Aorta (tissue), 5 donors: ENCODE measurements around the gene UBA1. TPM values are rescaled to one million over a fixed set of nuclear protein-coding genes. Genes with fewer than 3 reads are reported as not detected.

Source experiments
- ATAC-seq: fragments of 200-7000 bp; cut with Tn5 transposase; one replicate; pipeline ENCODE4 v1.9.1; 2022; ENCODE audit warnings: moderate library complexity; ENCODE audit not compliant: low FRiP score
- DNase-seq, 2 donors: peaks; one replicate each; pipeline ENCODE4 v3.0.0-alpha.2; 2020
- H3K27ac ChIP-seq, 2 donors: one replicate each; pipeline ENCODE4 v1.5.1; 2013; ENCODE audit warnings: low read length in 2 of 2, mild to moderate bottlenecking in 2 of 2, moderate library complexity in 2 of 2, control low read depth in 1 of 2, inconsistent platforms in 1 of 2, low read depth in 1 of 2
- H3K27me3 ChIP-seq, 2 donors: one replicate each; pipeline ENCODE4 v1.6.1; 2013; ENCODE audit warnings: control low read depth in 1 of 2, low read length in 1 of 2, mild to moderate bottlenecking in 1 of 2, moderate library complexity in 1 of 2; ENCODE audit not compliant: insufficient read depth in 2 of 2, control insufficient read depth in 1 of 2
- H3K36me3 ChIP-seq, 2 donors: one replicate each; pipeline ENCODE4 v1.6.1; 2013; ENCODE audit warnings: control low read depth in 1 of 2, low read length in 1 of 2, mild to moderate bottlenecking in 1 of 2; ENCODE audit not compliant: insufficient read depth in 2 of 2, control insufficient read depth in 1 of 2
- H3K4me1 ChIP-seq, 2 donors: one replicate each; pipeline ENCODE4 v1.6.1; 2013; ENCODE audit warnings: low read length in 2 of 2, control low read depth in 1 of 2, mild to moderate bottlenecking in 1 of 2, moderate library complexity in 1 of 2; ENCODE audit not compliant: insufficient read depth in 2 of 2, control insufficient read depth in 1 of 2
- H3K4me3 ChIP-seq, 2 donors: one replicate each; pipeline ENCODE4 v1.5.1; 2013; ENCODE audit warnings: low read length in 2 of 2, control low read depth in 1 of 2, mild to moderate bottlenecking in 1 of 2
- H3K9me3 ChIP-seq: one replicate; pipeline ENCODE4 v1.6.1; 2013; ENCODE audit warnings: mild to moderate bottlenecking, low read length; ENCODE audit not compliant: control insufficient read depth
- WGBS, 2 donors: extraction: QIAGEN DNeasy Blood & Tissue Kit; methylation state at CpG; one replicate each; pipeline ENCODE4 v1.1.7; 2013; 5-methylcytosine and 5-hydroxymethylcytosine counted together
- intact Hi-C, 2 donors: fragments of 100-400 bp; cut with DNase I; formaldehyde crosslinking; loops; one replicate each; pipeline versions ENCODE4 v1.14.2 to v1.15.0; 2022
- polyA plus RNA-seq, 2 donors: library from polyadenylated mRNA; stranded (reverse); fragments of 200-250 nt; gene quantifications; one replicate each; pipeline ENCODE4 v1.2.3, GENCODE V29; 2013
- total RNA-seq, 2 donors: library from RNA; stranded (reverse); fragmentation: NEBNext Ultra II Directional; extraction: Animal tissue kit (Norgen Biotek cat#: 25700); gene quantifications; one replicate each; pipeline ENCODE4 v1.2.1, GENCODE V29; 2021
- donor health status: healthy with polysubstance abuse.
- donor health status: Bipolar disorder and iron deficiency.
- donor health status: DM: no; HTN: no; CAD: no.
- donor health status: DM: no; HTN: no; CAD: no.
- donor health status: DM: yes; HTN: yes; CAD: no.

The UBA1 gene
- total and polyA plus RNA-seq, 4 donors, result 33.8 to 167 (median 135) TPM

- Histone ChIP-seq H3K27ac (no peak overlapping the region), H3K4me3 (no peak overlapping the region), H3K36me3 (peaks cover 0 to 11% of the 10 kb centered on the region in 2 donors), H3K27me3 (no peaks in the 10 kb centered on the region), H3K9me3 (no peaks in the 10 kb centered on the region), H3K4me1 (no peaks in the 10 kb centered on the region)
- intact Hi-C loops, result no loop called here
- ATAC-seq (no peak), DNase-seq (peak; percentile 29 to 53)
- WGBS, 2 donors, result 90 to 91% methylated on average over 10 of the region's 10 CpGs
These were observed 12.3 kb upstream of the UBA1 start for GRCh38 chrX:47181301-47181700.

- H3K9me3 ChIP-seq, result no peaks in the 10 kb centered on the region
- H3K27ac ChIP-seq, result no peak overlapping the region
- 85 to 87% methylated on average over 9 of the region's 9 CpGs for WGBS, 2 donors
- intact Hi-C loops, result no loop called here
- H3K4me3 ChIP-seq, result no peak overlapping the region
- peak; percentile 28 to 47 for DNase-seq
- peaks cover 0 to 11% of the 10 kb centered on the region in 2 donors for H3K36me3 ChIP-seq
- H3K4me1 ChIP-seq, result no peaks in the 10 kb centered on the region
- H3K27me3 ChIP-seq, result no peaks in the 10 kb centered on the region
- ATAC-seq, result no peak
These were observed 11.4 kb upstream of the UBA1 start for GRCh38 chrX:47182106-47182700.

GRCh38 chrX:47184486-47184885 lies 9.1 kb upstream of the UBA1 start:
- Histone ChIP-seq H3K27me3 (no peaks in the 10 kb centered on the region), H3K36me3 (peaks cover 0 to 11% of the 10 kb centered on the region in 2 donors), H3K4me1 (no peaks in the 10 kb centered on the region), H3K9me3 (no peaks in the 10 kb centered on the region), H3K27ac (no peak overlapping the region), H3K4me3 (no peak overlapping the region)
- DNase-seq (peak; percentile 26 to 35), ATAC-seq (no peak)
- intact Hi-C loops, result no loop called here
- 84 to 86% methylated on average over 4 of the region's 4 CpGs for WGBS, 2 donors

- Histone ChIP-seq H3K4me3 (no peak overlapping the region), H3K27ac (no peak overlapping the region), H3K4me1 (no peaks in the 10 kb centered on the region), H3K27me3 (no peaks in the 10 kb centered on the region), H3K36me3 (peaks cover 0 to 11% of the 10 kb centered on the region in 2 donors), H3K9me3 (no peaks in the 10 kb centered on the region)
- DNase-seq (peak; percentile 30 to 74), ATAC-seq (peak; percentile 30)
- WGBS, 2 donors, result 82 to 91% methylated on average over 17 of the region's 17 CpGs
- intact Hi-C loops, result no loop called here
These were observed 8.4 kb upstream of the UBA1 start for GRCh38 chrX:47185241-47185640.

- Histone ChIP-seq H3K36me3 (peaks cover 0 to 11% of the 10 kb centered on the region in 2 donors), H3K27me3 (no peaks in the 10 kb centered on the region), H3K4me1 (no peaks in the 10 kb centered on the region), H3K4me3 (no peak overlapping the region), H3K9me3 (no peaks in the 10 kb centered on the region), H3K27ac (no peak overlapping the region)
- DNase-seq (peak; percentile 29 to 58), ATAC-seq (no peak)
- intact Hi-C loops, result no loop called here
- WGBS, 2 donors, result 83 to 85% methylated on average over 27 of the region's 27 CpGs
These were observed 7.4 kb upstream of the UBA1 start for GRCh38 chrX:47186096-47186740.

GRCh38 chrX:47187106-47187677 lies 6.4 kb upstream of the UBA1 start:
- Histone ChIP-seq H3K4me3 (no peak overlapping the region), H3K27me3 (no peaks in the 10 kb centered on the region), H3K27ac (no peak overlapping the region), H3K9me3 (no peaks in the 10 kb centered on the region), H3K36me3 (peaks cover 0 to 11% of the 10 kb centered on the region in 2 donors), H3K4me1 (no peaks in the 10 kb centered on the region)
- ATAC-seq (no peak), DNase-seq (peak; percentile 27 to 42)
- 70 to 72% methylated on average over 4 of the region's 4 CpGs for WGBS, 2 donors
- intact Hi-C loops, result no loop called here

- H3K4me3 ChIP-seq, result no peak overlapping the region
- DNase-seq, result peak; percentile 21 to 23
- no peak for ATAC-seq
- 51 to 53% methylated on average over 19 of the region's 19 CpGs for WGBS, 2 donors
- no peaks in the 10 kb centered on the region for H3K27me3 ChIP-seq
- intact Hi-C loops, result loop anchor here (2.0 to 10.0 kb wide), 3 partner anchors 192 to 835 kb away; no protein-coding TSS in a partner anchor
- H3K27ac ChIP-seq, result no peak overlapping the region
- H3K9me3 ChIP-seq, result no peaks in the 10 kb centered on the region
- H3K4me1 ChIP-seq, result no peaks in the 10 kb centered on the region
- peaks cover 0 to 11% of the 10 kb centered on the region in 2 donors for H3K36me3 ChIP-seq
These were observed 3.7 kb upstream of the UBA1 start for GRCh38 chrX:47189906-47190305.

- Histone ChIP-seq H3K27me3 (no peaks in the 10 kb centered on the region), H3K9me3 (no peaks in the 10 kb centered on the region), H3K36me3 (peaks cover 0 to 4% of the 10 kb centered on the region in 2 donors), H3K27ac (no peak overlapping the region), H3K4me1 (no peaks in the 10 kb centered on the region), H3K4me3 (peak overlapping the region; percentile 16 to 47)
- intact Hi-C loops, result loop anchor here (2.0 to 10.0 kb wide), 3 partner anchors 192 to 834 kb away; no protein-coding TSS in a partner anchor
- ATAC-seq (peak; percentile 85), DNase-seq (peak; percentile 91 to 95)
- whole genome bisulfite sequencing, 2 donors, result 2 to 15% methylated on average over 40 of the region's 40 CpGs
These were observed 3.0 kb upstream of the UBA1 start for GRCh38 chrX:47190445-47191269.
